Measurements from ENCODE around the gene BCAR1.

BCAR1 gene

GRCh38 chr16:75202069-75202590 lies 49.3 kb downstream of the BCAR1 start:
- TF ChIP-seq EZH2 (IDR thresholded peaks at IDR 0.05; ENCODE audit: borderline replicate concordance, low read depth, low read length, severe bottlenecking) (no peak), CTCF (IDR thresholded peaks at IDR 0.05; ENCODE audit: borderline replicate concordance, extremely low read depth, low read length, poor library complexity, severe bottlenecking) (no peak)
- Histone ChIP-seq H3K9ac (ENCODE audit: low read depth, low read length) (no peak overlapping the region), H3K4me1 (ENCODE audit: insufficient read depth, low read length) (peaks cover 4% of the 10 kb centered on the region), H3K9me3 (ENCODE audit: insufficient read depth, low read length, severe bottlenecking) (no peaks in the 10 kb centered on the region), H2AFZ (ENCODE audit: low read depth, low read length) (no peak overlapping the region), H3K4me2 (ENCODE audit: insufficient read depth, low read length) (no peak overlapping the region), H3K36me3 (ENCODE audit: insufficient read depth, low read length) (no peaks in the 10 kb centered on the region), H4K20me1 (ENCODE audit: insufficient read depth, low read length) (no peaks in the 10 kb centered on the region), H3K27me3 (ENCODE audit: insufficient read depth, low read length, poor library complexity) (no peaks in the 10 kb centered on the region), H3K79me2 (ENCODE audit: insufficient read depth, low read length) (no peaks in the 10 kb centered on the region), H3K4me3 (ENCODE audit: low read depth in 1 of 2, low read length in 2 of 2) (no peak overlapping the region), H3K27ac (ENCODE audit: low read length) (no peak overlapping the region)
- DNase-seq (no peak), ATAC-seq (ENCODE audit: insufficient read depth, low read depth) (no peak)

DNA sequence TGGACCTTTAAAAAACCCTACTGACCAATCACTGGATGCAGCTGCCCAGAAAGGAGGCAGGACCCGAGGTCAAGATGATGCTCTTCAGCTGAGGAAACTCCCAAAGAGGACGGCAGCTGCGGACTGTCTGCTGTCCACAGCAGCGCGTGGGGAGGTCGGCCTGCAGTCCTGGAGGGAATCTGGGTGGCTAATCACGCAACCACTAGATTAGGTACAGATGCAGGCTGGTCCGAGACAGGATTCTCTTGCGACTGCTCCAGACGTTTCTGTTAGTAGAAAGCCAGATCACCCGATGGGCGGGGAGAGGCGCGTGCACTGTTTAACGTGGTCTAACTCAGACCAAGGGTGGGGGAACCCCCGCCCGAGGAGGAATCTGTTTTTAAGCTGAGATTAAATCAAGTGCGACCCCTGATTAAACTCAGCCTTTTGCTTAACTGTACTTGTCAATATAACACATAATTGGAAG lies 53.3 kb downstream of the BCAR1 start:
- Histone ChIP-seq H3K36me3 (ENCODE audit: insufficient read depth, low read length) (no peaks in the 10 kb centered on the region), H3K4me1 (ENCODE audit: insufficient read depth, low read length) (peaks cover 4% of the 10 kb centered on the region), H4K20me1 (ENCODE audit: insufficient read depth, low read length) (no peaks in the 10 kb centered on the region), H3K9ac (ENCODE audit: low read depth, low read length) (no peak overlapping the region), H3K27me3 (ENCODE audit: insufficient read depth, low read length, poor library complexity) (no peaks in the 10 kb centered on the region), H3K9me3 (ENCODE audit: insufficient read depth, low read length, severe bottlenecking) (no peaks in the 10 kb centered on the region), H3K79me2 (ENCODE audit: insufficient read depth, low read length) (no peaks in the 10 kb centered on the region), H3K4me3 (ENCODE audit: low read depth in 1 of 2, low read length in 2 of 2) (no peak overlapping the region), H3K4me2 (ENCODE audit: insufficient read depth, low read length) (no peak overlapping the region), H3K27ac (ENCODE audit: low read length) (no peak overlapping the region), H2AFZ (ENCODE audit: low read depth, low read length) (no peak overlapping the region)
- no peak for TF ChIP-seq CTCF (IDR thresholded peaks at IDR 0.05; ENCODE audit: borderline replicate concordance, extremely low read depth, low read length, poor library complexity, severe bottlenecking)
- no peak for TF ChIP-seq EZH2 (IDR thresholded peaks at IDR 0.05; ENCODE audit: borderline replicate concordance, low read depth, low read length, severe bottlenecking)
- ATAC-seq (ENCODE audit: insufficient read depth, low read depth) (no peak), DNase-seq (no peak)

- Histone ChIP-seq H3K79me2 (ENCODE audit: insufficient read depth, low read length) (no peaks in the 10 kb centered on the region), H3K36me3 (ENCODE audit: insufficient read depth, low read length) (no peaks in the 10 kb centered on the region), H3K4me2 (ENCODE audit: insufficient read depth, low read length) (no peak overlapping the region), H3K9ac (ENCODE audit: low read depth, low read length) (no peak overlapping the region), H3K27me3 (ENCODE audit: insufficient read depth, low read length, poor library complexity) (no peaks in the 10 kb centered on the region), H3K4me3 (ENCODE audit: low read depth in 1 of 2, low read length in 2 of 2) (no peak overlapping the region), H3K9me3 (ENCODE audit: insufficient read depth, low read length, severe bottlenecking) (no peaks in the 10 kb centered on the region), H3K27ac (ENCODE audit: low read length) (no peak overlapping the region), H2AFZ (ENCODE audit: low read depth, low read length) (no peak overlapping the region), H3K4me1 (ENCODE audit: insufficient read depth, low read length) (peaks cover 4% of the 10 kb centered on the region), H4K20me1 (ENCODE audit: insufficient read depth, low read length) (no peaks in the 10 kb centered on the region)
- ATAC-seq (ENCODE audit: insufficient read depth, low read depth) (no peak), DNase-seq (no peak)
- TF ChIP-seq CTCF (IDR thresholded peaks at IDR 0.05; ENCODE audit: borderline replicate concordance, extremely low read depth, low read length, poor library complexity, severe bottlenecking) (peak; percentile 10), EZH2 (IDR thresholded peaks at IDR 0.05; ENCODE audit: borderline replicate concordance, low read depth, low read length, severe bottlenecking) (no peak)
Observed at GRCh38 chr16:75197522-75198134, 53.8 kb downstream of the BCAR1 start.

Measured in DND-41 (cell line).